EH (cell line): ENCODE measurements around the gene RPL10A.

Experiments used
- DNase-seq: peaks from one replicate; pipeline ENCODE4 v3.0.0-alpha.2; 2015; ENCODE audit warnings: low read depth

Gene RPL10A

GRCh38 chr6:35492974-35493284, 24.7 kb downstream of the RPL10A start:
- DNase-seq = no peak

- DNase-seq = no peak
These were observed 25.2 kb downstream of the RPL10A start for GRCh38 chr6:35493307-35493983.

- peak; percentile 73 for DNase-seq
These were observed 26.0 kb downstream of the RPL10A start for GRCh38 chr6:35494161-35494563.

- DNase-seq = peak; percentile 72
These were observed 27.2 kb downstream of the RPL10A start for GRCh38 chr6:35495258-35496035.

- peak; percentile 61 for DNase-seq
These were observed 28.0 kb downstream of the RPL10A start for GRCh38 chr6:35496036-35496840.

- peak; percentile 87 for DNase-seq
These were observed 28.8 kb downstream of the RPL10A start, which contains the start of gene TEAD3 for GRCh38 chr6:35496841-35497570. TSS of gene TEAD3 (minus strand) at chr6:35497079.

- DNase-seq = peak; percentile 91
These were observed 29.6 kb downstream of the RPL10A start for GRCh38 chr6:35497571-35498421.

- no peak for DNase-seq
These were observed 30.3 kb downstream of the RPL10A start for GRCh38 chr6:35498422-35499067.

GRCh38 chr6:35499372-35499771, 31.2 kb downstream of the RPL10A start:
- no peak for DNase-seq

- DNase-seq = peak; percentile 85
These were observed 32.6 kb downstream of the RPL10A start for GRCh38 chr6:35500782-35501181.

- no peak for DNase-seq
These were observed 33.6 kb downstream of the RPL10A start for GRCh38 chr6:35501784-35502183.

- DNase-seq = no peak
These were observed 35.3 kb downstream of the RPL10A start for GRCh38 chr6:35503534-35503933.

- DNase-seq = no peak
These were observed 37.8 kb downstream of the RPL10A start for GRCh38 chr6:35505999-35506412.

GRCh38 chr6:35506536-35506935, 38.3 kb downstream of the RPL10A start:
- no peak for DNase-seq

GRCh38 chr6:35507221-35507620, 39.0 kb downstream of the RPL10A start:
- DNase-seq = no peak

- no peak for DNase-seq
These were observed 39.8 kb downstream of the RPL10A start for GRCh38 chr6:35508027-35508426.

GRCh38 chr6:35508542-35508941, 40.3 kb downstream of the RPL10A start:
- no peak for DNase-seq

- no peak for DNase-seq
These were observed 42.8 kb downstream of the RPL10A start for GRCh38 chr6:35510916-35511561.

- DNase-seq = no peak
These were observed 43.4 kb downstream of the RPL10A start for GRCh38 chr6:35511562-35511941.

- no peak for DNase-seq
These were observed 43.8 kb downstream of the RPL10A start for GRCh38 chr6:35512006-35512405.
